Urinary bladder (tissue), 4 donors: ENCODE data around the gene BCOR. TPM values are rescaled to one million over a fixed set of nuclear protein-coding genes. Genes with fewer than 3 reads are reported as not detected.

ENCODE experiments used
- DNase-seq: peaks from one replicate; pipeline ENCODE4 v3.0.0-alpha.2; 2015; ENCODE audit errors: extremely low spot score
- H3K27ac ChIP-seq: one replicate; pipeline ENCODE4 v1.5.1; 2013; ENCODE audit warnings: low read depth, mild to moderate bottlenecking, moderate library complexity
- H3K36me3 ChIP-seq: one replicate; pipeline ENCODE4 v1.6.1; 2013; ENCODE audit warnings: mild to moderate bottlenecking, moderate library complexity; ENCODE audit not compliant: insufficient read depth
- H3K4me1 ChIP-seq: one replicate; pipeline ENCODE4 v1.6.1; 2013; ENCODE audit warnings: mild to moderate bottlenecking, moderate library complexity; ENCODE audit not compliant: insufficient read depth
- H3K4me3 ChIP-seq: one replicate; pipeline ENCODE4 v1.5.1; 2013; ENCODE audit warnings: low read depth, low read length
- WGBS: extraction: QIAGEN DNeasy Blood & Tissue Kit; methylation state at CpG from one replicate; pipeline ENCODE4 v1.1.7; 2013; 5-methylcytosine and 5-hydroxymethylcytosine counted together
- polyA plus RNA-seq: library from polyadenylated mRNA; stranded (reverse); fragments of 200-250 nt; gene quantifications from one replicate; pipeline ENCODE4 v1.2.3, GENCODE V29; 2013
- total RNA-seq: library from RNA; depleted of rRNA; stranded (reverse); fragments of >200 nt; gene quantifications from one replicate; pipeline ENCODE4 v1.2.3, GENCODE V29; 2014
- donor health status: healthy with polysubstance abuse.
- donor health status: healthy.

Gene BCOR
- total and polyA plus RNA-seq, 2 donors, result 20.8 to 26.5 TPM

DNA sequence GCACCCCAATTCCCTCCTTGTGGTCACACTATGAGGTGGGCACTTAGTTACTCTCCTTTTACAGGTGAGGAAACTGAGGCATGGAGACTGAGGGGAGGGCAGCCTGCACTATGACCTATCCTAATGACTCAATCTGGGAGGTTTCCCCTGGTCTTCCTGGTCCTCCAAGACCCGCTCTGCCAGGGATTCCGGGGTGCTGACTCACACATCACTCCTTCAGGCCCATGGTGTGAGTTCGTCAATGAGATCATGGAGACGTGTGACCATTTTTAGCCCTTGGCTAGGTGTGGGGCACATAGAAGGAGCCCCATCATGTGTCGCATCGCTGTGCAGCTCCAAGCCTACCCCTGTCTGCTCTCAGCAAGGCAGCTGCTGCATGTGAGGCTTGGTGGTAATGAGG is 32.4 kb upstream of the BCOR start:
- Histone ChIP-seq H3K27ac (no peak overlapping the region), H3K36me3 (no peaks in the 10 kb centered on the region), H3K4me3 (no peak overlapping the region), H3K4me1 (no peaks in the 10 kb centered on the region)
- 91% methylated on average over 6 of the region's 6 CpGs for WGBS
- no peak for DNase-seq

DNA sequence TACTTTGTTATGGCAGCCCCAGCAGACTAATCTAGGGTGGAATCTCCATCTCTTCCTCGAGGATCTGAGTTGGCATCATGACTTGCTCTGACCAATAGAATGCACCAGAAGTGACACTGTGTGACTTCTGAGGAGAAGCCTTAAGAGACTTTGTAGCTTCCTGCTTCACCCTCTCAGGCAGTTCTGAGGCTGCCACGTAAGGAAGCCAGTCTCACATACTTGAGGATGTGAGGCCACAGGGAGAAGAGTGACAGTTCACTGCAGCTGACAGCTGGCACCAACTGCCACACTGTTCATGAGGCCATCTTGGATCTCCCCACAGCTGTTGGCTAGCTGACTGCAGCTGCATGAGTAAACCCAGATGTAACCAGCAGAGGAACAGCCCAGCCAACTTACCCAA is 29.3 kb upstream of the BCOR start:
- H3K36me3 ChIP-seq, result no peaks in the 10 kb centered on the region
- no peak overlapping the region for H3K27ac ChIP-seq
- no peak overlapping the region for H3K4me3 ChIP-seq
- DNase-seq, result no peak
- WGBS, result 75% methylated on average over 2 of the region's 2 CpGs
- H3K4me1 ChIP-seq, result no peaks in the 10 kb centered on the region

DNA sequence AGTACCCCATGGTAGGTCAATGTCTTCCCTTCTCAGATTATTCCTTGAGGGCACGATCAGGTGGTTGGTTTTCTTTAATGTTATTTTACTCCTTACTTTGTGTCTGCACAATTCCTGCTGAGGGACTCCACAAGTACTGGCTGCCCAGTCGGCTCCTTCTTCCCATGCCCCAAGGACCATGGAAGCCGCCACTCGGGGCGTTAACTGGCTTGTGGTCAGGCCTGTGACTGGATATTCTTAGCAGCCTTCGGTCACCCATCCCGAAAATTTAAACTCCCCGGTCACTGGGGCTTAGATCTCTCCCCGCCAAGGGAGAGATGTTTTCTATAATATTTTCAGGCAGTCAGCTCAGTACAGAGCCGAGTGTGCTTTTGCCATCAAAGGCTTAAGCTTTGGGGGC is 24.7 kb upstream of the BCOR start:
- H3K27ac ChIP-seq, result no peak overlapping the region
- DNase-seq, result no peak
- H3K4me1 ChIP-seq, result no peaks in the 10 kb centered on the region
- no peaks in the 10 kb centered on the region for H3K36me3 ChIP-seq
- no peak overlapping the region for H3K4me3 ChIP-seq
- 94% methylated on average over 10 of the region's 10 CpGs for WGBS

DNA sequence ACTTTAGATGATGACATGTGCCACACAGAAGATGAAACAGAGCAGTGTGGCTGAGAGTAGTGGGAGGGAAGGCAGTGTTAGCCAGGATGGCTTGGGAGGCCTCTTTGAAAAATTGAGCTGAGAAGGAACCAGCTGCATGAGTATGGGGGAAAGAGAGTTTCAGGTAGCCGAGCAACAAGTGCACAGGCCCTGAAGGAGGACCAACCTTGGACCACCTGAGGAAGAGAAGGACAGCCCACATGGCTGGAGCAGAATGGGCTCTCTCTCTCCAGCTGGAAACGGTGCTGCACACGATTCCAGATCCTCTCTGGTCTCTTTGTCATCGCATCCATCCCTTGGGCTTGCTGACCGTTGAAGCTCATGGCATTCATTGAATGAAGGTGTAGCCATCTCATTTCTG is 23.9 kb upstream of the BCOR start:
- Histone ChIP-seq H3K36me3 (no peaks in the 10 kb centered on the region), H3K4me1 (no peaks in the 10 kb centered on the region), H3K4me3 (no peak overlapping the region), H3K27ac (no peak overlapping the region)
- 88% methylated on average over 5 of the region's 5 CpGs for WGBS
- no peak for DNase-seq

DNA sequence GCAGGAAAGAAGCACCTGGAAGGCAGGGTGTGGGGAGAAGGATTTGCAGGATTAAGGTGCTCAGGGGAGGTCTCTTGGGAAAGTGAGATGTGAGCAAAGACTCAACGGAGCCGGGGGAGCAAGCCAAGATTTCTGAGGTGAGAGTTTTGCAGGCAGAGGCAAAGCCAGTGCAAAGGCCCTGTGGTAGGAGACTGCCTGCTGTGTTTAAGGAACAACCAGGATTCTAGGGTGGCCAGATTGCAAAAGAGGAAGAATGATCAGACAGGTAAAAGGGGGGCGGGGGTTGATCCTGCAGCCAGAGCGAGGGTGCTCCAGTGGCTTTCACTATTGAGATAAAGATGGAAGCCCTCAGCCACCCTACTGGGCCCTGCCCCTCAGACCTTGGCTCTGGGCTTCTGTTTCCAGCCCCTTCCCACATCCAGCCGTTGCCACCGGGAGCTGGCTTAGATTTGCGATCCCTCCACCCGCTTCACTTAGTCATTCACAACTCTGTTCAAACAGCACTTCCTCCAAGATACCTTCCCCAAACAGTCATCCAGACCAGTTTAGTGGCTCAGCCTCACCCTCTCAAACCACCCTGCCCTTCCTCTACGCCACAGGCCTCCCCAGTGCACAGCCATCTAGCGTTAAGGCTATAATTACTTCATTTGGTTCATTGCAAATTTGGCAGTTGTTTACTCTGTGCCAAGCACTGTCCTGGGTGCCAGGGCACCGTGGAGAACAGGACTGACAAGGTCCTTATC is 23.3 kb upstream of the BCOR start:
- DNase-seq, result no peak
- Histone ChIP-seq H3K4me3 (no peak overlapping the region), H3K36me3 (no peaks in the 10 kb centered on the region), H3K27ac (no peak overlapping the region), H3K4me1 (no peaks in the 10 kb centered on the region)
- 78% methylated on average over 11 of the region's 11 CpGs for WGBS

DNA sequence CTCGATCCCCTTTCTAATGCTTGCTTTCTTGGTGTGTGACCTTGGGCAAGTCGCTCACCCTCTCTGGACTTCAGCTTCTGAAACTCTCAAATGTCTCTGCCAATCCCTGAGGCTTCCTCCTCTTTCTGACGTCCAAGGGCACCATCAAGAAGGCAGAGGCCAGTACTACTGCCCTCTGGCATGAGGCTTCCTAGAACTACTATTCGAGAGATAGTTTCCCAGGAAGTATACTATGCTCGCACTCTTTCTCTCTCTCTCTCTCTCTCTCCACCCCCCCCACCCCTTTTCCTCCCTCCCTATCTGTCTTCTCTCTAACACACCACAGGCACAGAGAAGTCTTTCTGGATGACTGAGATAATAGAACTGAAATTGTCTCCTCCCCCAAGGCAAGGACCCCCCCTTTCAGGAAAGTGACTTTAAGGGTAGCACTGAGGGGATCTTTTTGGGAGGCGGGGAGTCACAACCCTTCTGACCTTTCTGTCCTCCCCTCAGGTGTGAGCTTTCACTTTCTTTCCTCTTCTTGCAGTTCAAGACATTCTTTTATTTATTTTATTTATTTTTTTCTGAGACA is 20.0 kb upstream of the BCOR start:
- Histone ChIP-seq H3K4me1 (no peaks in the 10 kb centered on the region), H3K36me3 (no peaks in the 10 kb centered on the region), H3K27ac (no peak overlapping the region), H3K4me3 (no peak overlapping the region)
- 86% methylated on average over 6 of the region's 6 CpGs for WGBS
- DNase-seq, result no peak

DNA sequence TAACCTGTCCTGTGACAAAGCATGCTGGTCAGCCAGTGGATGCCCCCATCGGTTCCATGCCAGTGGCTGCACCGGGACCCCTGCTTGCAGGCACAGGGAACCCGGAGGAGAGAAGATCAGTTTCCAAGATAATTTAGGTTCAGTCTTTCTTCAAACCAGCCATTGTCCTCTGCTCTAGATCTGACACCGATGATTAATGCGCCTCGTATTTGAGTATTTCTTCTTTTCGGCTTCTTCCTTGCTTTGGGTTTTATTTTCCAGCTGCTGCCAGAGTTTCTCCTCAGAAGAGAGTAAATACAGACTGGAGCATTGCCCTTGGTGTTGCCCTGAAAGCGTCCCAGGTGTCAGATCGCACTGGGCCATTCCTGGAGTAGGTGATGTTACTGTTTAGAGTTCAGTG is 19.2 kb upstream of the BCOR start:
- Histone ChIP-seq H3K4me3 (no peak overlapping the region), H3K36me3 (no peaks in the 10 kb centered on the region), H3K27ac (no peak overlapping the region), H3K4me1 (no peaks in the 10 kb centered on the region)
- WGBS, result 81% methylated on average over 9 of the region's 9 CpGs
- DNase-seq, result no peak

DNA sequence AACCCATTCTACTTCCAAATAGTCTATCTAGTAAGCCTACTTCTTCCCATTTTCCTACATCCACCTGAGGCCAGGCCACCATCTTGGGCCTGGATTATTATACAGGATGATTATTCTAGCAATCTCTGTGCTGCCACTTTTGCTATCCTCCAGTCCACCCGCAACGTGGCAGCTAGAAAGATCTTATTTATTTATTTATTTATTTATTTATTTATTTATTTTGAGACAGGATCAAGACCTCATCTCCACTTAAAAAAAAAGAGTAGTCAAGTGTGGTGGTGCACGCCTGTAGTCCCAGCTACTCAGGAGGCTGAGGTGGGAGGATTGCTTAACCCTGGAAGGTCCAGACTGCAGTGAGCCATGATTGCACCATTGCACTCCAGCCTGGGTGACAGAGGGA is 15.2 kb upstream of the BCOR start:
- no peak overlapping the region for H3K4me3 ChIP-seq
- no peak overlapping the region for H3K27ac ChIP-seq
- no peaks in the 10 kb centered on the region for H3K36me3 ChIP-seq
- no peak for DNase-seq
- 90% methylated on average over 3 of the region's 3 CpGs for WGBS
- H3K4me1 ChIP-seq, result no peaks in the 10 kb centered on the region

DNA sequence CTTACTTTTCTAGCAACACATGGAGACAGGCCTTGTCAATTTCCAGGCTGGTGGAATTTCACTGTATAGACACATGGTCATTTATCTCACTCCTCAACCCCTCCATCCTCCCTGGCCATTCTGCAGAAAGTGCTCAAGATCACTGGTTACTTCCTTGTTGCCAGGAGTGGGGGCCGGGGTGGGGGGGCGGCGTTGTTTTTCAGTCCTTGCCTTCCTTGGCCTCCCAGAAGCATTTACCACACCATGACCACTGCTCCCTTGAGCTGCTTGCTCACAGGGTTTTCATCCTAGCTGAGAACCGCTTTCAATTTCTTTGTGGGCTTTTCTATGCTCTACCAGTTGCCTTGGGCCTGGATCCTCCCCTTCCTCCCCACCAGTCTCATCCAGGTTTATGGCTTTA is 14.1 kb upstream of the BCOR start:
- H3K36me3 ChIP-seq, result no peaks in the 10 kb centered on the region
- DNase-seq, result no peak
- WGBS, result 73% methylated on average over 4 of the region's 4 CpGs
- no peaks in the 10 kb centered on the region for H3K4me1 ChIP-seq
- no peak overlapping the region for H3K4me3 ChIP-seq
- H3K27ac ChIP-seq, result no peak overlapping the region

DNA sequence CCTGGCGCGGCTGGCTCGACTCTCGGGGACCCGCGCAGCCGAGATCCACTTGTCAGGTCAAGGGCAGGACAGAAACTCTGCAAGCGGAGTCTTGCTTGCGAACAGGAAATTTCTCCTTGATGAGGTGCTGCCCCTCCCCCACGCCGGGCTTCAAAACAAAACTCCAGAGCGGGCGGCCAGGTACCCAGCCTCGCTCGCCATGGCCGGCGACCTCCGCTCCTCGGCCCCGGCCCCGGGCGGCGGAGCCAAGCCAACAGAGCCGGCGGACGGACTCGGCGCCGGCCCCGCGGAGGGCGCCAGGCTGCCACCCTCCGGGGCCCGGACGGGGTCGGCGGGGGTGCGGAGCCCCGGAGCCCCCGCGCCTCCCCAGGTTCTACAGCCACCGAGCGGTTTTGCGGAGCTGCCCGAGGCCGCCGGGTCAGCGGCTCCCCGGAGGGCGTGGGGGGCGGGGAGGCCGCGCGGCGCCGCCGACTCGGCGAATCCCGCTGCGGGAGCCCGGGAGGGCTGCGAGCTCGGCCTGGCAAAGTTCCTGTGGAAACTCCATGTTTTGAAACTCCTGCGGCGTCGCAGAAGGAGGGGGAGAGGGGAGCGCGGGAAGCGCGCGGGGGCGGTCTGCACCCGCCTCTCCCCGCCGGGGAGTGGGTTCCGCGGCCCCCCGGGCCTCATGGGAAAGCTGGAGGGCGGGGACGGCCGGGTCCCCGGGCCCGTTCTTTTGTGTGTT is 11.7 kb upstream of the BCOR start:
- WGBS, result under 1% methylated on average over 81 of the region's 84 CpGs
- Histone ChIP-seq H3K4me3 (peak overlapping the region; percentile 55), H3K4me1 (no peaks in the 10 kb centered on the region), H3K36me3 (no peaks in the 10 kb centered on the region), H3K27ac (peak overlapping the region; percentile 89)
- DNase-seq, result no peak

DNA sequence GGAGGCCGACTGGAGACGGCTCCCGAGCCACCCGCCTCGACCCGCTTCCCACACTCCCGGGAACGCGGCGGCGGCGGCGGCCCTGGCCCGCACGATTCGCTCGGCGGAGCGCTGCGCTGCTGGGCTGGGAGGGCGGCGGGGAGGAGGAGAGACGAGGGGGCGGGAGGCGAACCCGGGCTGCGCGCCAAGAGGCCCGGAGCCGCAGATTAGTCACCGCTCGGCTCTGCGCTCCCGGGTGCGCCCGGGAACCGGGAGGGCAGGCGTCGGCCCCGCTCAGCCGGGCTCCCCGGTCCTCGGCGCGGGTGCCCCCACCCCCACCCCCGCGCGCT is 11.2 kb upstream of the BCOR start:
- Histone ChIP-seq H3K36me3 (no peaks in the 10 kb centered on the region), H3K4me3 (peak overlapping the region; percentile 55), H3K4me1 (no peaks in the 10 kb centered on the region), H3K27ac (peak overlapping the region; percentile 89)
- 1% methylated on average over 47 of the region's 48 CpGs for WGBS
- no peak for DNase-seq

DNA sequence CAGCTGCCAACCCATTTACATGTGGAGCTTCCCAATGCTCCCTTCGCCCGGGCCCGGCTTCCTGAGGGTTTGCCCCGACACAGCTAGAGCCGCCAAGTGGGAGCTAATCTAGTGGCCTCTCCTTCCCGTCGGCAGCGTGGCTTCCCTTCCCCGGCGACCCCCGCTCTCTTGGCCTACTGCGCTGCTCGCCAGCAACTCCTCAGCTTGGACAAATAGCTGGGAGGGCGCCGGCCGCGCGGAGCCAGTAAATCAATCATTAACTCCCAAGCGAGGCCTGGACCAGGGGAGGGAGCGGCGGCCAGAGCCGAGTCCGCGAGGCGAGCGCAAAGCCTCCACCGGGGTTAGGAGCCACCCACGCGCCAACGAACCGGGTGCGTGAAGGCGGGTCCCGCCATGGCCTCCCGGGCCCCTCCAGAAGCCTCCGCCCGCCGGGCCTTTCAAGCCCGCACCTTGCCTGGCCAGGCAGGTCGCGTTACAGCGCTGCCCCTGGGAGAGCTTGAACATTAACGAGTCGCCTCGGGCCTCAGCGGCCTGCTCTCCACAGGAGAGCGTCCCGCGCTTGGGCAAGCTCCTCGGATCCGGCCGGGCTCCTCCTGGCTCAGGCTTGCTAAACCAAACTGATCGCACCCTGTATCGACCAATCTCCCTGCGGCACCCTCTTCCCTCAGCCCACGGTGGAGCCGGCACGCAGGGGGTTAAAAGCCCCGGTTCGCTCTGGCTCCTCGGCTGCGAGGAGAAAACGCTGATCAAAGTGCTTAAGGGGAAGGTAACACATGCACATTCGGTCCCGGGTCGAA is 10.6 kb upstream of the BCOR start:
- WGBS, result 27% methylated on average over 66 of the region's 66 CpGs
- Histone ChIP-seq H3K4me3 (peak overlapping the region; percentile 55), H3K36me3 (no peaks in the 10 kb centered on the region), H3K27ac (peak overlapping the region; percentile 77), H3K4me1 (no peaks in the 10 kb centered on the region)
- no peak for DNase-seq

DNA sequence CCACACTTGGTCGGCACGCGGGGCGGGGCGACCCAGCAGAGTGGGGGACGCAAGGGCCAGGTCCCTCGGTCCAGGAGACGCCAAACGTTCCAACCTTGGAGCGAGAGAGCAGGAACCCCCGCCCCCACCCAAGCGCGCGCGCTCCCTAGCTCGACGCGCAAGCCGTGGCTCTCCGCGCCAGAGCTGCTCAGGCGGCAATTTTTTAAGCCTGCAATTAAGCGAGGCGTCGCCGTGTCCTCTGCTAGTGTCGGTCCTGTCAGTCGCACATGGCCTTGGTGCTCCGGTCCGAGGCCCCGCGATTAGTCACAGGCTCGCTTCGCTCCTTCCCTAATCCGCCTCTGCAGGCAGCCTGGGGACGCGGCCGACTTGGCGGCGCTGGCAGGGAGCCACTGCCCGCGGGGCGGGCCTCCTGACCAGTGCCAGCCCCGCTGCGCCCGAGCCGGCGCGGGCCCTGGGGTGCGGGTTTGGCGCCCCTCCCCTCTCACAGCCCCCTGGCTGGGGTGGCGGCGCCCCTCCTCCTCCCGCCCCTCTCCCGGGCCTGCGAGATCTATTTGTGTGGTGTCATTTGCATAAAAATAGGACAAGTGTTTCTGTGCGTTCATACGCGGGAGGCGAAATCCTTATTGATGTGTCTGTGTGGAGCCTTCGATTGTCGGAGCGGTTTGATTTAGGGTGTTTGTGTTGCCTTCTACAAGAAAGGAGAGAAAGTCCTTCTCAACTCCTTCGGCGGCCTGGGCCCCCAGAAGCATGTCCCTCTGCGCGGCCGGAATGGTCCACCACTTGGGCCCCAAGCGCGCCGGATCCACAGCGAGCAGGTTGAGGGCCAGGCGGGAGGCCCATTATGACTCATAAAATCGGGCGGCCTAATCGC is 9.8 kb upstream of the BCOR start:
- Histone ChIP-seq H3K4me3 (peak overlapping the region; percentile 13), H3K4me1 (no peaks in the 10 kb centered on the region), H3K27ac (peak overlapping the region; percentile 25), H3K36me3 (no peaks in the 10 kb centered on the region)
- DNase-seq, result no peak
- 13% methylated on average over 76 of the region's 76 CpGs for WGBS
